K562 (cell line): ENCODE data around the gene ZNF521. TPM values are rescaled to one million over a fixed set of nuclear protein-coding genes. Genes with fewer than 3 reads are reported as not detected.

Experiments used
- ATAC-seq: fragments of 200-7000 bp; cut with Tn5 transposase; 3 replicates; pipeline ENCODE4 v1.9.1; 2020; ENCODE audit warnings: moderate library complexity
- BruUV-seq: library from RNA; stranded (reverse); fragments of 400-500 nt; replicated peaks from 2 replicates; lab custom pipeline; 2021; lab: Mats Ljungman, UMichigan
- CTCF ChIA-PET: fragments of 300-600 bp; formaldehyde crosslinking; extraction: SDS; loops from one replicate; lab custom pipeline; 2021; ENCODE audit warnings: low intra/inter-chr PET ratio; lab: Yijun Ruan, JAX
- POLR2A ChIA-PET: fragments of 300-600, 350-650 bp; sonication (Branson Sonifier 250); formaldehyde crosslinking; extraction: SDS; loops from one replicate; lab custom pipeline; 2021; ENCODE audit warnings: antibody characterized with exemption, inconsistent platforms; lab: Yijun Ruan, JAX
- DNase-seq, 4 experiments: peaks; one replicate each; pipeline versions ENCODE4 v3.0.0 to v3.0.0-alpha.2; 2011 to 2018; ENCODE audit warnings: low spot score in 3 of 4, mixed read lengths in 3 of 4; ENCODE audit errors: extremely low read depth in 1 of 4
- FAIRE-seq: peaks from 2 replicates; lab custom pipeline; 2011; peaks lifted over from hg19 to GRCh38; lab: Jason Lieb, UNC
- H2AFZ ChIP-seq: 2 replicates; pipeline ENCODE4 v1.6.0; 2011; ENCODE audit warnings: low read depth, low read length, control low read depth, inconsistent platforms
- H3K27ac ChIP-seq: fragments of 200-600 bp; 3 replicates; pipeline ENCODE4 v1.8.0; 2011; ENCODE audit warnings: low read depth, mild to moderate bottlenecking, control low read depth, inconsistent platforms, low read length, moderate library complexity, mixed read lengths; ENCODE audit errors: extremely low read depth
- H3K27me3 ChIP-seq, 2 experiments: fragments of 300-600 bp in 1 of 2; 2 replicates in 1 of 2; 3 replicates in 1 of 2; pipeline versions ENCODE4 v1.6.0 to v1.8.0; 2011; ENCODE audit warnings: inconsistent platforms in 2 of 2, low read length in 2 of 2, mild to moderate bottlenecking in 1 of 2, mixed read lengths in 1 of 2, moderate library complexity in 1 of 2; ENCODE audit not compliant: control insufficient read depth in 2 of 2, insufficient read depth in 2 of 2
- H3K36me3 ChIP-seq: fragments of 300-600 bp; 3 replicates; pipeline ENCODE4 v1.8.0; 2011; ENCODE audit warnings: mild to moderate bottlenecking, low read length, inconsistent platforms; ENCODE audit not compliant: control insufficient read depth, insufficient read depth
- H3K4me1 ChIP-seq, 2 experiments: fragments of 200-600 bp in 1 of 2; replicated peaks in 1 of 2; 2 replicates in 1 of 2; 3 replicates in 1 of 2; pipeline versions ENCODE4 v1.5.1 to v1.8.0; 2011; ENCODE audit warnings: inconsistent platforms in 2 of 2, low read length in 2 of 2, mild to moderate bottlenecking in 1 of 2, mixed read lengths in 1 of 2, moderate library complexity in 1 of 2; ENCODE audit not compliant: control insufficient read depth in 2 of 2, insufficient read depth in 2 of 2
- H3K4me2 ChIP-seq: 2 replicates; pipeline ENCODE4 v1.6.1; 2011; ENCODE audit warnings: low read length, control low read depth, inconsistent platforms, mixed read lengths; ENCODE audit not compliant: insufficient read depth
- H3K4me3 ChIP-seq: fragments of 200-600 bp; sonication (generic), shearing (Covaris generic); 2 replicates; pipeline ENCODE4 v1.5.1; 2016; ENCODE audit warnings: control low read depth, inconsistent platforms
- H3K79me2 ChIP-seq: fragments of 200-600 bp; 3 replicates; pipeline ENCODE4 v1.8.0; 2011; ENCODE audit warnings: low read length, inconsistent platforms; ENCODE audit not compliant: control insufficient read depth, insufficient read depth
- H3K9ac ChIP-seq, 2 experiments: 2 replicates each; pipeline versions ENCODE4 v1.6.0 to v1.6.1; 2011; ENCODE audit warnings: low read depth in 2 of 2, low read length in 2 of 2, control low read depth in 1 of 2, inconsistent platforms in 1 of 2, mild to moderate bottlenecking in 1 of 2, mixed read lengths in 1 of 2; ENCODE audit not compliant: insufficient read depth in 1 of 2
- H3K9me1 ChIP-seq: one replicate; pipeline ENCODE4 v1.6.0; 2011; ENCODE audit warnings: inconsistent platforms, mild to moderate bottlenecking, low read length, moderate library complexity; ENCODE audit not compliant: control insufficient read depth, insufficient read depth
- H3K9me3 ChIP-seq: replicated peaks from 2 replicates; pipeline ENCODE4 v1.5.1; 2011; ENCODE audit warnings: low read depth, low read length, inconsistent platforms; ENCODE audit not compliant: control insufficient read depth, insufficient read depth
- H4K20me1 ChIP-seq: replicated peaks from 2 replicates; pipeline ENCODE4 v1.6.1; 2011; ENCODE audit warnings: low read length, inconsistent platforms, mixed read lengths; ENCODE audit not compliant: control insufficient read depth, insufficient read depth
- ARHGAP35 ChIP-seq: fragments of 450-650 bp; IDR thresholded peaks from 2 replicates; pipeline ENCODE4 v1.6.1; 2018; ENCODE audit not compliant: partially characterized antibody
- RB1 ChIP-seq: fragments of 450-650 bp; IDR thresholded peaks from 2 replicates; pipeline ENCODE4 v1.6.1; 2017; ENCODE audit warnings: low read depth, mild to moderate bottlenecking
- ZFX ChIP-seq: sonication (generic); formaldehyde crosslinking; IDR thresholded peaks from 2 replicates; pipeline ENCODE4 v1.8.0; 2022; ENCODE audit warnings: mild to moderate bottlenecking, missing genetic modification reagents, moderate library complexity
- ZNF12 ChIP-seq: sonication (generic); formaldehyde crosslinking; IDR thresholded peaks from 2 replicates; pipeline ENCODE4 v1.4.0; 2020; ENCODE audit warnings: mild to moderate bottlenecking, missing genetic modification reagents
- WGBS: fragments of 100-300 bp; shearing (Covaris generic); methylation state at CpG from one replicate; pipeline ENCODE4 v1.1.6; 2016; ENCODE audit warnings: low coverage, mixed read lengths; ENCODE audit not compliant: insufficient coverage; ENCODE audit errors: missing lambda C conversion rate; 5-methylcytosine and 5-hydroxymethylcytosine counted together
- in situ Hi-C: fragments of 300-500 bp; cut with MboI; formaldehyde crosslinking; loops from 4 replicates; pipeline ENCODE4 v1.15.0; 2018; ENCODE audit warnings: inconsistent platforms, mixed read lengths
- intact Hi-C: fragments of 100-400 bp; cut with micrococcal nuclease; formaldehyde crosslinking; loops from 2 replicates; pipeline ENCODE4 v1.14.2; 2022
- polyA plus RNA-seq, 8 experiments: library from polyadenylated mRNA; depleted of rRNA in 4 of 8; stranded (reverse) in 5 of 8; unstranded in 3 of 8; fragments of >200 nt; fragmentation: Nextera tagmentation in 2 of 8; fragmentation: Illumina TruSeq in 1 of 8; extraction: Ambion mirVana in 2 of 8; extraction: Trizol in 1 of 8; gene quantifications; 2 replicates each; pipeline versions ENCODE4 v1.2.1 to v1.2.3, GENCODE V29; 2011 to 2014; ENCODE audit warnings: inconsistent platforms in 1 of 8, missing spikeins in 1 of 8
- total RNA-seq, 7 experiments: library from RNA; depleted of rRNA in 6 of 7; stranded (reverse); fragments of >200 nt in 6 of 7; fragmentation: Illumina TruSeq in 2 of 7; extraction: Trizol in 2 of 7; gene quantifications; 2 replicates each; pipeline versions ENCODE4 v1.2.1 to v1.2.3, GENCODE V29; 2011 to 2021; ENCODE audit warnings: low replicate concordance in 1 of 7
- TF ChIP-seq, protein P1 (sequence below): fragments of 250-450 bp; sonication (Bioruptor Pico); IDR thresholded peaks from 2 replicates; pipeline ENCODE4 v1.9.0; 2021; ENCODE audit warnings: mild to moderate bottlenecking, inconsistent platforms
- TF ChIP-seq, protein P2 (sequence below): sonication (generic); formaldehyde crosslinking; IDR thresholded peaks from 2 replicates; pipeline ENCODE4 v1.9.0; 2022; ENCODE audit warnings: mild to moderate bottlenecking, missing genetic modification reagents

The ZNF521 gene
- total and polyA plus RNA-seq, 9 of the 15 experiments (the other 6 are each of a cell fraction or from before 2014, with no cell fraction given) = 1.2 to 5.8 (median 1.6) TPM

DNA sequence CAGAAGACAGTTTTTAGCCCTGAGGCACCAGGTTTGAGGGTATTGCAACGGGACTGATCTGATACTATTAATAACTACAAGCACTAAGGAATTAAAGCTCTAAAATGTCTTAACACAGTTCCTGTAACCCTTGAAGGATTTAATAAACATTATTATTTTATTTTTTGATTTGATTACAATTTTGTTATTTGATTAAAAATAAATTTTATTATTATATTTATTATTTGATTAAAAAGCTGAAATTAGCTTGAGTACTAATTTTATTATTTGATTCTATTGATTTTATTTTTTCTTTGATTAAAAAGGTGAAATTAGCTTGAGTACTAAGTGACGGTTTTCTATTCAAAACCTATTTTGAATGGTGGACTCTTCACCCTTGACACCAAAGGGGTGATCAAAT is 307.3 kb downstream of the ZNF521 start:
- Histone ChIP-seq H3K79me2 (no peaks in the 10 kb centered on the region), H3K9ac (no peak overlapping the region), H2AFZ (no peak overlapping the region), H3K27ac (no peak overlapping the region), H3K27me3 (no peaks in the 10 kb centered on the region; a peak in 2 of 5 replicates), H3K36me3 (no peaks in the 10 kb centered on the region), H3K9me3 (no peaks in the 10 kb centered on the region), H3K9me1 (no peaks in the 10 kb centered on the region), H3K4me3 (no peak overlapping the region), H4K20me1 (no peaks in the 10 kb centered on the region), H3K4me2 (no peak overlapping the region), H3K4me1 (no peaks in the 10 kb centered on the region)
- DNase-seq (no peak), FAIRE-seq (no peak), ATAC-seq (no peak)
- ChIA-PET POLR2A (interaction anchor here (0.6 to 0.8 kb wide), 3 partner anchors 10 to 48 kb away, joined by 3 read pairs; no protein-coding TSS in a partner anchor), CTCF (interaction anchor here (0.6 kb wide), 1 partner anchor 99 kb away, joined by 3 read pairs; no protein-coding TSS in a partner anchor)
- WGBS = 0% methylated on average over 2 of the region's 2 CpGs
- intact Hi-C loops (no loop called here), in situ Hi-C loops (no loop called here)
- TF ChIP-seq, protein P1, sequence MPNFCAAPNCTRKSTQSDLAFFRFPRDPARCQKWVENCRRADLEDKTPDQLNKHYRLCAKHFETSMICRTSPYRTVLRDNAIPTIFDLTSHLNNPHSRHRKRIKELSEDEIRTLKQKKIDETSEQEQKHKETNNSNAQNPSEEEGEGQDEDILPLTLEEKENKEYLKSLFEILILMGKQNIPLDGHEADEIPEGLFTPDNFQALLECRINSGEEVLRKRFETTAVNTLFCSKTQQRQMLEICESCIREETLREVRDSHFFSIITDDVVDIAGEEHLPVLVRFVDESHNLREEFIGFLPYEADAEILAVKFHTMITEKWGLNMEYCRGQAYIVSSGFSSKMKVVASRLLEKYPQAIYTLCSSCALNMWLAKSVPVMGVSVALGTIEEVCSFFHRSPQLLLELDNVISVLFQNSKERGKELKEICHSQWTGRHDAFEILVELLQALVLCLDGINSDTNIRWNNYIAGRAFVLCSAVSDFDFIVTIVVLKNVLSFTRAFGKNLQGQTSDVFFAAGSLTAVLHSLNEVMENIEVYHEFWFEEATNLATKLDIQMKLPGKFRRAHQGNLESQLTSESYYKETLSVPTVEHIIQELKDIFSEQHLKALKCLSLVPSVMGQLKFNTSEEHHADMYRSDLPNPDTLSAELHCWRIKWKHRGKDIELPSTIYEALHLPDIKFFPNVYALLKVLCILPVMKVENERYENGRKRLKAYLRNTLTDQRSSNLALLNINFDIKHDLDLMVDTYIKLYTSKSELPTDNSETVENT (CRISPR knock-in tag) = no peak
- TF ChIP-seq ZNF12 (CRISPR knock-in tag) = no peak
- no peak for TF ChIP-seq ZFX (CRISPR knock-in tag)
- TF ChIP-seq, protein P2, sequence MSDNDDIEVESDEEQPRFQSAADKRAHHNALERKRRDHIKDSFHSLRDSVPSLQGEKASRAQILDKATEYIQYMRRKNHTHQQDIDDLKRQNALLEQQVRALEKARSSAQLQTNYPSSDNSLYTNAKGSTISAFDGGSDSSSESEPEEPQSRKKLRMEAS (CRISPR knock-in tag) = no peak
- TF ChIP-seq RB1 = no peak
- no peak for TF ChIP-seq ARHGAP35
- no TSS peak for BruUV-seq
